ENCODE data around the gene ATP2B2. TPM values are rescaled to one million over a fixed set of nuclear protein-coding genes. Genes with fewer than 3 reads are reported as not detected.

The ATP2B2 gene
- total and polyA plus RNA-seq, 10 of the 15 experiments (the other 5 are each of a cell fraction or from before 2014, with no cell fraction given), result 0.04 TPM; not detected in 9

DNA sequence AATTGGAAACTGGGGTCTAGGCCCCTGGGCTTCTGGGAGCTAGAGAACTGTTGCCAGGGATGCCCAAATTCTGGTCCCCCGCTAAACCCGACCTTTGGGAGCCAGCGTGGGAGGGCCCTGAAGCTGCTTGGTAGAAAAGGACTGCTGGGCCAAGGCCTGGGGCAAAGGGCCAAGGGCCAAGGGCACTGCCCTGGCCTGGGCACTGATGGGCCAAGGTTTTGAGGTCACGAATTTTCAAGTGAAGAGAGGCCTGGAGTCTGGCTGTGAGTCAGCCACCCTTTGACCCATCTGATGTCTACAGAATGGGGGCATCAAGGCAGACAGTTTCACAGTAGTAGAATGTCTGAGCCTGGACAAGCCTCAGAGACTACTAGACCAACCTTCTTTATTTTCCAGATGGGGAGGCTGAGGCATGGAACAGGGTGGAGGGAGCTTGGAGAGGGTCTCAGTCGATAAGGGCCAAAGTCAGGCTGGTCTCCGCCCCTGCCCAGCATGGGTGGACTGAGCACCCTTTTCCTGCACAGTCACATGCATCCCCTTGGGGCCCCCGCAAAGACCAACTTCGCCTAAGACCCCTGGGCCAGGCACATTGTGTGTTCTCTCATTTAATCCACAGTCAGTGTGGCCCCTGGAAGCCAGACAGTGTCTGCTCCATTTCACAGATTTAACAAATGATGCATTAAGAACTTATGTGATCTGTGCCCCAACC is 66.3 kb downstream of the ATP2B2 start:
- RAD21 ChIA-PET (ENCODE audit: unreplicated experiment), result no interaction called here
- SMC1A ChIA-PET (ENCODE audit: uncharacterized antibody, unreplicated experiment), result no interaction called here
- H3K4me2 ChIP-seq (ENCODE audit: control insufficient read depth, insufficient read depth), result no peak overlapping the region
- H3K79me2 ChIP-seq (ENCODE audit: control insufficient read depth, insufficient read depth, low read length), result no peaks in the 10 kb centered on the region
- peaks cover 8% of the 10 kb centered on the region for H3K4me1 ChIP-seq (ENCODE audit: control insufficient read depth, insufficient read depth, low read length)
- CTCF ChIA-PET, result no interaction called here
- FAIRE-seq (no peak), DNase-seq (ENCODE audit: low read depth, low spot score) (no peak), ATAC-seq (no peak)
- no peak overlapping the region for H2AFZ ChIP-seq (ENCODE audit: control insufficient read depth, low read depth, low read length)
- intact Hi-C loops (cut with micrococcal nuclease; ENCODE audit: unreplicated experiment), result no loop called here
- no TSS peak for BruUV-seq (replicated peaks)
- in situ Hi-C loops (cut with MboI), result no loop called here
- 63% methylated on average over 8 of the region's 8 CpGs for WGBS (ENCODE audit: insufficient coverage, insufficient replicate concordance, low lambda C conversion rate, missing lambda C conversion rate)
- H3K4me3 ChIP-seq, result no peak overlapping the region
- H3K9me3 ChIP-seq (replicated peaks; ENCODE audit: control insufficient read depth, insufficient read depth, low read length), result no peaks in the 10 kb centered on the region
- POLR2A ChIA-PET, result no interaction called here
- no peaks in the 10 kb centered on the region for H3K27me3 ChIP-seq (replicated peaks in 1 of 2; ENCODE audit: control insufficient read depth in 2 of 2, insufficient read depth in 2 of 2, low read length in 1 of 2)
- TF ChIP-seq RELB (IDR thresholded peaks at IDR 0.05; ENCODE audit: low read depth) (no peak), EED (IDR thresholded peaks at IDR 0.05; ENCODE audit: low read depth) (no peak)
- no peak overlapping the region for H3K27ac ChIP-seq (ENCODE audit: control insufficient read depth, insufficient read depth)
- H4K20me1 ChIP-seq (ENCODE audit: control insufficient read depth, insufficient read depth), result no peaks in the 10 kb centered on the region
- no peaks in the 10 kb centered on the region for H3K36me3 ChIP-seq (ENCODE audit: control insufficient read depth in 2 of 2, insufficient read depth in 2 of 2, low read length in 1 of 2)
- no peak overlapping the region for H3K9ac ChIP-seq (ENCODE audit: control insufficient read depth, insufficient read depth, low read length)

DNA sequence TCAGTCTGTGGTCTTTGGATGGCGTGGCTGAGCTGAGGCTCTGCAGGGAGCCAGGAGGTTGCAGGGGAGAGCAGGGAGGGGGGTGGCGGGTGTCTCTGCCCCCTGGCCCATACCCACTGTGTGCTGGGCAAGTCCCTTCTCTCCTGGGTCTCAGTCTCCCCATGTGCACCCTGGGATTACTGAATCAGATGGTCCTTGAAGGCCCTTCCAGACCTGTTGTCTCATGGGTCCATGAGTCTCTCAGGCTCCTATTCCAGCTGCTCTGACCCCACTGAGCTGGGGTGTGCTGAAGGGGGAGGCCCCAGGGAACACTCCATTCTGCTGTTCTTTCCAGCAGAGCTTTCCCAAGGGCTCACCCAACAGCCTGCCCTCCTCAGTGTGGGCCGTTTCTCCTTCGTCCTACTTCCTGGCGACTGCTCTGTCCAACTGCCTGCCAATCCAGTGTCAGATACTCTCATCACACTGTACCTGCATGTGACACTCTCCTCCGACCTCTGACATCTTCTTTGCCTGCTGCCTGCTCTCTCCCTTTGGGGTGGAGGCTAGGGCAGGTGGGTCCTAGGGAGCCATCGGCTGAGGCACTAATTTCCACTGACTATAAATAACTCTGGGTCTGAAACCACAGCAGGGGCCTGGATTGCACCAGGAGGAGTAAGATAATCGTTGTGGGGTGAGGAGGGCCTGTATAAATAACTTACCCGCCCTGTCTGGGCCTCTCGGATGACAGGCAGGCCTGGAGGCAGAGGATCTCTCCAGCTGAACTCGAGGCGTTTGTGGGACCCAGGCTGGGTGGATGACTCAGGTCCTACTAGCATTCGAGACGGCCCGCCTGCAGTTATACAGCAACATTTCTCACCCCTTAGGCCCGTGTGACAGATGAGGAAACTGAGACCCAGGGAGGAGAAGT is 67.1 kb downstream of the ATP2B2 start:
- Histone ChIP-seq H3K79me2 (ENCODE audit: control insufficient read depth, insufficient read depth, low read length) (no peaks in the 10 kb centered on the region), H3K4me2 (ENCODE audit: control insufficient read depth, insufficient read depth) (no peak overlapping the region), H3K4me3 (no peak overlapping the region), H3K27me3 (replicated peaks in 1 of 2; ENCODE audit: control insufficient read depth in 2 of 2, insufficient read depth in 2 of 2, low read length in 1 of 2) (no peaks in the 10 kb centered on the region), H4K20me1 (ENCODE audit: control insufficient read depth, insufficient read depth) (no peaks in the 10 kb centered on the region), H3K4me1 (ENCODE audit: control insufficient read depth, insufficient read depth, low read length) (peaks cover 8% of the 10 kb centered on the region), H3K9me3 (replicated peaks; ENCODE audit: control insufficient read depth, insufficient read depth, low read length) (no peaks in the 10 kb centered on the region), H3K36me3 (ENCODE audit: control insufficient read depth in 2 of 2, insufficient read depth in 2 of 2, low read length in 1 of 2) (no peaks in the 10 kb centered on the region), H3K27ac (ENCODE audit: control insufficient read depth, insufficient read depth) (no peak overlapping the region), H2AFZ (ENCODE audit: control insufficient read depth, low read depth, low read length) (no peak overlapping the region), H3K9ac (ENCODE audit: control insufficient read depth, insufficient read depth, low read length) (no peak overlapping the region)
- TF ChIP-seq KAT2A (conservative IDR thresholded peaks at IDR 0.05; ENCODE audit: control insufficient read depth, low read depth, low read length), result no peak
- TF ChIP-seq BCL11A (IDR thresholded peaks at IDR 0.05; ENCODE audit: low read depth, low read length), result no peak
- TF ChIP-seq ATF3 (IDR thresholded peaks at IDR 0.05; ENCODE audit: borderline replicate concordance, extremely low read depth, low read depth, low read length), result no peak
- no peak for TF ChIP-seq ZSCAN29 (IDR thresholded peaks at IDR 0.05)
- no peak for TF ChIP-seq SPI1 (IDR thresholded peaks at IDR 0.05; ENCODE audit: borderline replicate concordance, insufficient read depth, low read depth, low read length)
- no peak for TF ChIP-seq IRF3 (IDR thresholded peaks at IDR 0.05)
- no peak for TF ChIP-seq SMAD5 (IDR thresholded peaks at IDR 0.05; ENCODE audit: low read depth)
- no peak for TF ChIP-seq POLR2A (IDR thresholded peaks at IDR 0.05; ENCODE audit: low read depth, low read length)
- no peak for TF ChIP-seq EP300 (IDR thresholded peaks at IDR 0.05; ENCODE audit: borderline replicate concordance in 1 of 2, control insufficient read depth in 1 of 2, low read depth in 2 of 2, low read length in 2 of 2)
- no TSS peak for BruUV-seq (replicated peaks)
- in situ Hi-C loops (cut with MboI), result no loop called here
- ChIA-PET POLR2A (no interaction called here), SMC1A (ENCODE audit: uncharacterized antibody, unreplicated experiment) (no interaction called here), CTCF (no interaction called here), RAD21 (ENCODE audit: unreplicated experiment) (no interaction called here)
- WGBS (ENCODE audit: insufficient coverage, insufficient replicate concordance, low lambda C conversion rate, missing lambda C conversion rate), result 62% methylated on average over 16 of the region's 16 CpGs
- FAIRE-seq, result no peak
- no peak for DNase-seq (ENCODE audit: low read depth, low spot score)
- intact Hi-C loops (cut with micrococcal nuclease; ENCODE audit: unreplicated experiment), result no loop called here
- ATAC-seq, result peak; percentile 10; the same call in 2 of the 3 replicates
